Vagina (tissue), 2 donors: ENCODE data around the gene LHX4. TPM values are rescaled to one million over a fixed set of nuclear protein-coding genes. Genes with fewer than 3 reads are reported as not detected.

Experiments used
- DNase-seq, 2 donors: peaks; one replicate each; pipeline ENCODE4 v3.0.0-alpha.2; 2017; ENCODE audit errors: extremely low spot score in 2 of 2
- H3K27ac ChIP-seq: fragments of 200-600 bp; sonication (generic); one replicate; pipeline ENCODE4 v1.5.1; 2019
- H3K27me3 ChIP-seq: fragments of 200-600 bp; sonication (generic); one replicate; pipeline ENCODE4 v1.5.1; 2019
- H3K36me3 ChIP-seq, 2 donors: fragments of 200-600 bp; sonication (generic); one replicate each; pipeline ENCODE4 v1.5.1; 2017 to 2019
- H3K4me1 ChIP-seq: fragments of 200-600 bp; sonication (generic); one replicate; pipeline ENCODE4 v1.5.1; 2019
- H3K4me3 ChIP-seq, 2 donors: fragments of 200-600 bp; sonication (generic); 1 replicate in 1 of 2; 2 replicates in 1 of 2; pipeline ENCODE4 v1.5.1; 2016 to 2019
- H3K9me3 ChIP-seq: fragments of 200-600 bp; sonication (generic); one replicate; pipeline ENCODE4 v1.5.1; 2019
- POLR2A ChIP-seq, 2 donors: fragments of 450-650 bp; IDR thresholded peaks; one replicate each; pipeline ENCODE4 v1.6.1; 2017; ENCODE audit warnings: antibody characterized with exemption in 2 of 2, mild to moderate bottlenecking in 2 of 2, moderate library complexity in 2 of 2
- POLR2AphosphoS5 ChIP-seq, 2 donors: sonication (generic); formaldehyde crosslinking; IDR thresholded peaks; one replicate each; pipeline ENCODE4 v1.9.0; 2017; ENCODE audit warnings: antibody characterized with exemption in 2 of 2, mild to moderate bottlenecking in 2 of 2, low read depth in 1 of 2; ENCODE audit not compliant: insufficient read depth in 1 of 2
- intact Hi-C: fragments of 100-400 bp; cut with DNase I; formaldehyde crosslinking; loops from one replicate; pipeline ENCODE4 v1.15.1; 2023
- total RNA-seq: library from RNA; depleted of rRNA; stranded (reverse); fragments of >200 nt; gene quantifications from one replicate; pipeline ENCODE4 v1.2.3, GENCODE V29; 2016
- TF ChIP-seq, protein P1 (sequence below), 3 experiments: fragments of 450-650 bp in 2 of 3; fragments of 200-600 bp in 1 of 3; sonication (generic) in 1 of 3; IDR thresholded peaks; one replicate each; pipeline ENCODE4 v1.5.1; 2017 to 2019; ENCODE audit warnings: antibody characterized with exemption in 3 of 3, mild to moderate bottlenecking in 2 of 3, moderate library complexity in 2 of 3

The LHX4 gene
- total RNA-seq, 1 donor from 2014 or later, result 0.98 TPM

DNA sequence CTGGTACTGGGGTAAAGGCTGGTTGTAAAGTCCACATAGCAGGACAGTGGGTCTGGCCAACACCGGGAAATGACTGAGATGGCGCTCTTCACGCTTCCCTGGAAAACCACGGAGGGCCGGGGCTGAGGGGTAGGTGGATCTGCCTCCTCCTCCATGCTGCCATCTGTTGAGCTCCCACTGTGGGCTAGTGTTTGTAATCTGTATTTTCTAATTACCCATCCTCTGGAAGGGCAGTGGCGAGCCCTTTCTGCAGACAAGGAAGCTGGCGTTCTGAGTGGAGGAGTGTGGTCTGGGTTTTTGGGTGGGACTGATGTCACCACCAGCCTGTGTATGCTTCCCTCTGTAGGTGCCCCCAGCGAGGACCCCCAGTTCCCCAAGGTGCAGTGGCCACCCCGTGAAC, 34.1 kb upstream of the LHX4 start:
- no peak overlapping the region for H3K4me3 ChIP-seq
- H3K36me3 ChIP-seq, result peaks cover 0 to 29% of the 10 kb centered on the region in 2 donors
- no peaks in the 10 kb centered on the region for H3K27me3 ChIP-seq
- intact Hi-C loops, result loop anchor here (10.0 kb wide), 1 partner anchor 279 kb away; no protein-coding TSS in a partner anchor
- H3K9me3 ChIP-seq, result no peaks in the 10 kb centered on the region
- TF ChIP-seq, protein P1, sequence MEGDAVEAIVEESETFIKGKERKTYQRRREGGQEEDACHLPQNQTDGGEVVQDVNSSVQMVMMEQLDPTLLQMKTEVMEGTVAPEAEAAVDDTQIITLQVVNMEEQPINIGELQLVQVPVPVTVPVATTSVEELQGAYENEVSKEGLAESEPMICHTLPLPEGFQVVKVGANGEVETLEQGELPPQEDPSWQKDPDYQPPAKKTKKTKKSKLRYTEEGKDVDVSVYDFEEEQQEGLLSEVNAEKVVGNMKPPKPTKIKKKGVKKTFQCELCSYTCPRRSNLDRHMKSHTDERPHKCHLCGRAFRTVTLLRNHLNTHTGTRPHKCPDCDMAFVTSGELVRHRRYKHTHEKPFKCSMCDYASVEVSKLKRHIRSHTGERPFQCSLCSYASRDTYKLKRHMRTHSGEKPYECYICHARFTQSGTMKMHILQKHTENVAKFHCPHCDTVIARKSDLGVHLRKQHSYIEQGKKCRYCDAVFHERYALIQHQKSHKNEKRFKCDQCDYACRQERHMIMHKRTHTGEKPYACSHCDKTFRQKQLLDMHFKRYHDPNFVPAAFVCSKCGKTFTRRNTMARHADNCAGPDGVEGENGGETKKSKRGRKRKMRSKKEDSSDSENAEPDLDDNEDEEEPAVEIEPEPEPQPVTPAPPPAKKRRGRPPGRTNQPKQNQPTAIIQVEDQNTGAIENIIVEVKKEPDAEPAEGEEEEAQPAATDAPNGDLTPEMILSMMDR (IDR thresholded peaks at IDR 0.05), result no peak
- no peak for TF ChIP-seq POLR2A (IDR thresholded peaks at IDR 0.05)
- TF ChIP-seq POLR2AphosphoS5 (IDR thresholded peaks at IDR 0.05; ENCODE audit: insufficient read depth in 1 of 2, low read depth in 1 of 2), result no peak
- no peak for DNase-seq
- no peak overlapping the region for H3K27ac ChIP-seq
- H3K4me1 ChIP-seq, result no peaks in the 10 kb centered on the region

DNA sequence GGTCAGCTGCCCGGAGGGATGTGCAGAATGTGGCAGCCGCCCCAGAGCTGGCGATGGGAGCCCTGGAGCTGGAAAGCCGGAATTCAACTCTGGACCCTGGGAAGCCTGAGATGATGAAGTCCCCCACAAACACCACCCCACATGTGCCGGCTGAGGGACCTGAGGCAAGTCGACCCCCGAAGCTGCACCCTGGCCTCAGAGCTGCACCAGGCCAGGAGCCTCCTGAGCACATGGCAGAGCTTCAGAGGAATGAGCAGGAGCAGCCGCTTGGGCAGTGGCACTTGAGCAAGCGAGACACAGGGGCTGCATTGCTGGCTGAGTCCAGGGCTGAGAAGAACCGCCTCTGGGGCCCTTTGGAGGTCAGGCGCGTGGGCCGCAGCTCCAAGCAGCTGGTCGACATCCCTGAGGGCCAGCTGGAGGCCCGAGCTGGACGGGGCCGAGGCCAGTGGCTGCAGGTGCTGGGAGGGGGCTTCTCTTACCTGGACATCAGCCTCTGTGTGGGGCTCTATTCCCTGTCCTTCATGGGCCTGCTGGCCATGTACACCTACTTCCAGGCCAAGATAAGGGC, 33.5 kb upstream of the LHX4 start:
- Histone ChIP-seq H3K9me3 (no peaks in the 10 kb centered on the region), H3K4me3 (no peak overlapping the region), H3K27me3 (no peaks in the 10 kb centered on the region), H3K4me1 (no peaks in the 10 kb centered on the region), H3K36me3 (peaks cover 0 to 23% of the 10 kb centered on the region in 2 donors), H3K27ac (no peak overlapping the region)
- intact Hi-C loops, result loop anchor here (10.0 kb wide), 1 partner anchor 278 kb away; no protein-coding TSS in a partner anchor
- DNase-seq, result no peak
- TF ChIP-seq POLR2AphosphoS5 (IDR thresholded peaks at IDR 0.05; ENCODE audit: insufficient read depth in 1 of 2, low read depth in 1 of 2) (no peak), POLR2A (IDR thresholded peaks at IDR 0.05) (no peak)
- TF ChIP-seq, protein P1 (IDR thresholded peaks at IDR 0.05), result no peak

GRCh38 chr1:180197231-180197630, 32.8 kb upstream of the LHX4 start:
- Histone ChIP-seq H3K27ac (no peak overlapping the region), H3K4me3 (no peak overlapping the region), H3K27me3 (no peaks in the 10 kb centered on the region), H3K4me1 (no peaks in the 10 kb centered on the region), H3K9me3 (no peaks in the 10 kb centered on the region), H3K36me3 (peaks cover 0 to 16% of the 10 kb centered on the region in 2 donors)
- intact Hi-C loops, result loop anchor here (10.0 kb wide), 1 partner anchor 278 kb away; no protein-coding TSS in a partner anchor
- no peak for DNase-seq
- TF ChIP-seq POLR2A (IDR thresholded peaks at IDR 0.05) (no peak), POLR2AphosphoS5 (IDR thresholded peaks at IDR 0.05; ENCODE audit: insufficient read depth in 1 of 2, low read depth in 1 of 2) (no peak)
- TF ChIP-seq, protein P1 (IDR thresholded peaks at IDR 0.05), result no peak

- intact Hi-C loops, result loop anchor here (10.0 kb wide), 1 partner anchor 277 kb away; no protein-coding TSS in a partner anchor
- Histone ChIP-seq H3K4me1 (no peaks in the 10 kb centered on the region), H3K27me3 (no peaks in the 10 kb centered on the region), H3K9me3 (no peaks in the 10 kb centered on the region), H3K27ac (no peak overlapping the region), H3K4me3 (no peak overlapping the region), H3K36me3 (peaks cover 0 to 16% of the 10 kb centered on the region in 2 donors)
- DNase-seq, result no peak
- TF ChIP-seq POLR2AphosphoS5 (IDR thresholded peaks at IDR 0.05; ENCODE audit: insufficient read depth in 1 of 2, low read depth in 1 of 2) (no peak), POLR2A (IDR thresholded peaks at IDR 0.05) (no peak)
- TF ChIP-seq, protein P1 (IDR thresholded peaks at IDR 0.05), result no peak
These were observed 31.9 kb upstream of the LHX4 start for GRCh38 chr1:180198196-180198595.

GRCh38 chr1:180198611-180199010, 31.5 kb upstream of the LHX4 start:
- H3K9me3 ChIP-seq, result no peaks in the 10 kb centered on the region
- H3K36me3 ChIP-seq, result peaks cover 0 to 16% of the 10 kb centered on the region in 2 donors
- H3K4me3 ChIP-seq, result no peak overlapping the region
- H3K27ac ChIP-seq, result no peak overlapping the region
- TF ChIP-seq POLR2AphosphoS5 (IDR thresholded peaks at IDR 0.05; ENCODE audit: insufficient read depth in 1 of 2, low read depth in 1 of 2) (no peak), POLR2A (IDR thresholded peaks at IDR 0.05) (no peak)
- TF ChIP-seq, protein P1 (IDR thresholded peaks at IDR 0.05), result no peak
- H3K4me1 ChIP-seq, result no peaks in the 10 kb centered on the region
- H3K27me3 ChIP-seq, result no peaks in the 10 kb centered on the region
- DNase-seq, result no peak
- intact Hi-C loops, result loop anchor here (10.0 kb wide), 1 partner anchor 276 kb away; no protein-coding TSS in a partner anchor
